Measurements from ENCODE around the gene TMC4. TPM values are rescaled to one million over a fixed set of nuclear protein-coding genes. Genes with fewer than 3 reads are reported as not detected.

The TMC4 gene
- total RNA-seq, 2 donors from 2014 or later: 1.2 TPM; not detected in 1

GRCh38 chr19:54136086-54136863 is 36.7 kb downstream of the TMC4 start:
- peak overlapping the region; percentile 95 for H3K4me3 Mint-ChIP-seq
- ATAC-seq: no peak
- no peaks in the 10 kb centered on the region for H3K36me3 Mint-ChIP-seq
- peak overlapping the region; percentile 77 to 78 for H3K27ac Mint-ChIP-seq
- no peak for DNase-seq (ENCODE audit: low spot score)
- no peaks in the 10 kb centered on the region for H3K27me3 Mint-ChIP-seq
- H3K9me3 Mint-ChIP-seq: no peaks in the 10 kb centered on the region
- H3K4me1 Mint-ChIP-seq (ENCODE audit: low read depth in 2 of 2): peaks cover 38 to 41% of the 10 kb centered on the region in 2 donors

GRCh38 chr19:54133957-54134590 is 38.9 kb downstream of the TMC4 start:
- Mint-ChIP-seq H3K4me1 (ENCODE audit: low read depth in 2 of 2) (peaks cover 21 to 24% of the 10 kb centered on the region in 2 donors), H3K4me3 (no peak overlapping the region), H3K9me3 (no peaks in the 10 kb centered on the region), H3K36me3 (no peaks in the 10 kb centered on the region), H3K27me3 (no peaks in the 10 kb centered on the region), H3K27ac (peak overlapping the region in 1 of 2 donors; percentile 64)
- DNase-seq (ENCODE audit: low spot score): no peak
- no peak for ATAC-seq

GRCh38 chr19:54133312-54133956 is 39.5 kb downstream of the TMC4 start:
- ATAC-seq (no peak), DNase-seq (ENCODE audit: low spot score) (no peak)
- no peak overlapping the region for H3K4me3 Mint-ChIP-seq
- H3K36me3 Mint-ChIP-seq: no peaks in the 10 kb centered on the region
- H3K27ac Mint-ChIP-seq: no peak overlapping the region
- H3K9me3 Mint-ChIP-seq: no peaks in the 10 kb centered on the region
- peaks cover 15 to 18% of the 10 kb centered on the region in 2 donors for H3K4me1 Mint-ChIP-seq (ENCODE audit: low read depth in 2 of 2)
- no peaks in the 10 kb centered on the region for H3K27me3 Mint-ChIP-seq

- Mint-ChIP-seq H3K9me3 (no peaks in the 10 kb centered on the region), H3K36me3 (no peaks in the 10 kb centered on the region), H3K27ac (no peak overlapping the region), H3K4me3 (no peak overlapping the region), H3K4me1 (ENCODE audit: low read depth in 2 of 2) (peaks cover 4 to 5% of the 10 kb centered on the region in 2 donors), H3K27me3 (no peaks in the 10 kb centered on the region)
- ATAC-seq: no peak
- DNase-seq (ENCODE audit: low spot score): no peak
These were observed 43.4 kb downstream of the TMC4 start for GRCh38 chr19:54129617-54129996.

GRCh38 chr19:54128796-54129616 is 44.0 kb downstream of the TMC4 start:
- no peaks in the 10 kb centered on the region for H3K27me3 Mint-ChIP-seq
- no peak overlapping the region for H3K4me3 Mint-ChIP-seq
- H3K4me1 Mint-ChIP-seq (ENCODE audit: low read depth in 2 of 2): no peaks in the 10 kb centered on the region
- ATAC-seq: no peak
- H3K36me3 Mint-ChIP-seq: no peaks in the 10 kb centered on the region
- no peak for DNase-seq (ENCODE audit: low spot score)
- no peak overlapping the region for H3K27ac Mint-ChIP-seq
- H3K9me3 Mint-ChIP-seq: no peaks in the 10 kb centered on the region

GRCh38 chr19:54128441-54128725 is 44.6 kb downstream of the TMC4 start:
- Mint-ChIP-seq H3K36me3 (no peaks in the 10 kb centered on the region), H3K4me1 (ENCODE audit: low read depth in 2 of 2) (no peaks in the 10 kb centered on the region), H3K9me3 (no peaks in the 10 kb centered on the region), H3K27me3 (no peaks in the 10 kb centered on the region), H3K4me3 (no peak overlapping the region), H3K27ac (no peak overlapping the region)
- no peak for DNase-seq (ENCODE audit: low spot score)
- ATAC-seq: no peak

GRCh38 chr19:54127688-54128440 is 45.1 kb downstream of the TMC4 start:
- H3K9me3 Mint-ChIP-seq: no peaks in the 10 kb centered on the region
- DNase-seq (ENCODE audit: low spot score) (no peak), ATAC-seq (no peak)
- no peak overlapping the region for H3K4me3 Mint-ChIP-seq
- no peak overlapping the region for H3K27ac Mint-ChIP-seq
- H3K4me1 Mint-ChIP-seq (ENCODE audit: low read depth in 2 of 2): no peaks in the 10 kb centered on the region
- no peaks in the 10 kb centered on the region for H3K27me3 Mint-ChIP-seq
- H3K36me3 Mint-ChIP-seq: no peaks in the 10 kb centered on the region

GRCh38 chr19:54125713-54126112 is 47.2 kb downstream of the TMC4 start:
- DNase-seq (ENCODE audit: low spot score) (no peak), ATAC-seq (no peak)
- Mint-ChIP-seq H3K4me1 (ENCODE audit: low read depth in 2 of 2) (no peaks in the 10 kb centered on the region), H3K4me3 (no peak overlapping the region), H3K9me3 (no peaks in the 10 kb centered on the region), H3K36me3 (no peaks in the 10 kb centered on the region), H3K27me3 (no peaks in the 10 kb centered on the region), H3K27ac (no peak overlapping the region)

- Mint-ChIP-seq H3K27me3 (no peaks in the 10 kb centered on the region), H3K27ac (no peak overlapping the region), H3K36me3 (no peaks in the 10 kb centered on the region), H3K4me3 (no peak overlapping the region), H3K9me3 (no peaks in the 10 kb centered on the region), H3K4me1 (ENCODE audit: low read depth in 2 of 2) (no peaks in the 10 kb centered on the region)
- DNase-seq (ENCODE audit: low spot score): no peak
- ATAC-seq: no peak
These were observed 48.6 kb downstream of the TMC4 start for GRCh38 chr19:54124393-54124792.

GRCh38 chr19:54123682-54124081 is 49.3 kb downstream of the TMC4 start:
- no peaks in the 10 kb centered on the region for H3K9me3 Mint-ChIP-seq
- no peaks in the 10 kb centered on the region for H3K36me3 Mint-ChIP-seq
- ATAC-seq (no peak), DNase-seq (ENCODE audit: low spot score) (no peak)
- H3K4me1 Mint-ChIP-seq (ENCODE audit: low read depth in 2 of 2): no peaks in the 10 kb centered on the region
- no peak overlapping the region for H3K4me3 Mint-ChIP-seq
- no peaks in the 10 kb centered on the region for H3K27me3 Mint-ChIP-seq
- no peak overlapping the region for H3K27ac Mint-ChIP-seq

GRCh38 chr19:54121259-54121658 is 51.7 kb downstream of the TMC4 start:
- DNase-seq (ENCODE audit: low spot score): no peak
- no peaks in the 10 kb centered on the region for H3K27me3 Mint-ChIP-seq
- H3K4me1 Mint-ChIP-seq (ENCODE audit: low read depth in 2 of 2): peaks cover 8 to 9% of the 10 kb centered on the region in 2 donors
- no peaks in the 10 kb centered on the region for H3K36me3 Mint-ChIP-seq
- H3K4me3 Mint-ChIP-seq: no peak overlapping the region
- no peaks in the 10 kb centered on the region for H3K9me3 Mint-ChIP-seq
- H3K27ac Mint-ChIP-seq: no peak overlapping the region
- ATAC-seq: no peak

- peaks cover 29 to 32% of the 10 kb centered on the region in 2 donors for H3K4me1 Mint-ChIP-seq (ENCODE audit: low read depth in 2 of 2)
- DNase-seq (ENCODE audit: low spot score): peak; percentile 95
- peaks cover 10% of the 10 kb centered on the region for H3K36me3 Mint-ChIP-seq
- peak; percentile 94 to 96 for ATAC-seq
- peak within 1 kb of the TSS; percentile 78 to 96 for H3K27ac Mint-ChIP-seq
- H3K9me3 Mint-ChIP-seq: no peaks in the 10 kb centered on the region
- H3K4me3 Mint-ChIP-seq: peak within 1 kb of the TSS; percentile 94
- H3K27me3 Mint-ChIP-seq: no peaks in the 10 kb centered on the region
These were observed 57.6 kb downstream of the TMC4 start, which contains the start of the genes PRPF31 and TFPT for GRCh38 chr19:54115109-54116063. Gene PRPF31, plus strand, starts transcription at chr19:54115754. Its CDS starts 2,525 bp downstream, at chr19:54118279. Gene TFPT, minus strand, starts transcription at chr19:54115657. Its CDS starts 388 bp downstream, at chr19:54115269.
